GM21515 (cell line): ENCODE data around the gene RELN.

Source experiments
- ATAC-seq: cut with Tn5 transposase; IDR thresholded peaks from one replicate; pipeline ENCODE4 v1.9.1; 2021; ENCODE audit not compliant: unreplicated experiment

The RELN gene

DNA sequence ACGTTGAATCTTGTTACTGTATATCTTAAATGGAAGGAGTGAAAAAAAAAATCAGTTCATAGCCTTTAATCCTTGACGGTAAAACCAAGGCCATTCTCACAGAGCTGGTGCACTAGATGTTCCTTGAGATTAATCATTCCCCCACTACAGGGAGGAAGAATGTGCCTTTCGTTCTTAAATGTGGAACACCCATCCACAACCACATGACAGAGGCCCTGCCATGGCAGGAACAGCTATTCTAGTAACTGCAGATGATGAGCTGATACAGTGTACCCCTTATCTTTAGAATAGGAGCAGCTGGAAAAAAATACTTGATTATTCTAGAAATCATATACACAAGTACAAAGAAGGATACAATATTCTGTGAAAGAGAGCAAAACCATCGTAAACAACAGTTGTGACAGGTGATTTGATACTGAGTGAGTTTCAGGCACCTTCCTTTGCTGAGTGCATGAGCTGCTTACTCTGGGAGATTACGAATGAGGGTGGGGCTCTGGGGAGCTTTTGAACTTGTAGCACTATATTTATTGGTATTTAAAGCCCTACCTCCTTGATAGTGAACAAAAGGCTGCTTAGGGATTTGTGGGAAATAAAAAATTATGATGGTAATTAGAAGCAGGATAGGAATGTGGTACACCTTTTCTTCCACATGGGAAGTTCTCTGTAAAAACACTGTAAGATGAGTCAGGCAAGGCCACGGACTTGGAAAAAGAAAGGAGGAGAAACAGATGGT lies 299.1 kb downstream of the RELN start:
- ATAC-seq = no peak

DNA sequence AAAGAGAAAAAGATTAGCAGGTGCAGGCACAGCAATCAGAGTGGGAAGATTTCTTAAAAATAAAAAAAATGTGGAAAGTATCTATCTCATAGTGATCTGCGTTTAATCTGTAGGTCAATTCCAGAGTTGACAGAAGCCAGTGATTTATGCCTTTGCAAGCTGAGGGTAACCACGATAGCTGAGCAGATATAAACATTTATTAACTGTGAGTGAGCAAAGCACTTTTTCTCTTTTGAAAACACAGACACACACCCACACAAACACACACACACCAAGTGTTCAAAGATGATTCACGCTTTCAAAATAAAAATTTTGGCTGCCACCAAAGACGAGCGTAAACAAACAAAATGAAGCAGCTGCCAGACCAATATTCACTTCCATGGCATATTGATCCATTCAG lies 300.2 kb downstream of the RELN start:
- ATAC-seq = no peak

DNA sequence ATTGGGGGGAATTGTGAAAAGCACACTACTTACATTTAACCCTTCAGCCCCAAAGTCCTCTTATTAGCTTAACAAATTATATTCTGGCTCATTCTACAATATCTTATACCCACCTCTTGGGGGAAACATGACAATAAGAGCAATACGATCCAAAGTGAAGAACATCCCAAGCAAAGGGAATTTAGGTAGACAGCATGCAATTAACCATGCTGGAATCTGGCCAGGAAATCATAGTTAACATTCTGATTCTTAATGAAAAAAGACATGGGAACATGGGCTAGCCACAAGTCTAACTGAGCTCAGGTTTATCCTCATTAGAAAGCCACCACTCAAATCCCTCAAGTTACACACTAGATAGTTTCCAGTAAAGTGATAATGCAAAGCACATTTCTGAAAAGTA lies 301.5 kb downstream of the RELN start:
- ATAC-seq = no peak

DNA sequence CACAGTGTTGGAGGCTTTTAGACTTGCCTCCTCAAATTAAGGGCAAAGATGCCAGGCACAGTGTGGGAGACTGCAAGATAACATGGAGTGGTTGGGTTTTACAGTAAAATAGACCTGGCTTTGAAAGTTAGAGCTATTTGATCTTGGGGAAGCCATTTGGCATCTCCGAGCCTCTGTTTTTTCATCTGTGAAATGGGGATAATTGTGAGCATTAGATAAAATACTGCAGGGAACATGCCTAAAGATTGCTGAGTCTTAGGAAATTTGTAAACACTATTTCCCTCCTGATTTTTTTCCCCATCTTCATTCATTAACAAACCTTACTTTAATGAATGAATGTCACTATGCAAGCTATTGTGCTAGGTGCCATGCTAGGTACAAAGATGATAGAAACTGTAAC lies 302.2 kb downstream of the RELN start:
- ATAC-seq = no peak

DNA sequence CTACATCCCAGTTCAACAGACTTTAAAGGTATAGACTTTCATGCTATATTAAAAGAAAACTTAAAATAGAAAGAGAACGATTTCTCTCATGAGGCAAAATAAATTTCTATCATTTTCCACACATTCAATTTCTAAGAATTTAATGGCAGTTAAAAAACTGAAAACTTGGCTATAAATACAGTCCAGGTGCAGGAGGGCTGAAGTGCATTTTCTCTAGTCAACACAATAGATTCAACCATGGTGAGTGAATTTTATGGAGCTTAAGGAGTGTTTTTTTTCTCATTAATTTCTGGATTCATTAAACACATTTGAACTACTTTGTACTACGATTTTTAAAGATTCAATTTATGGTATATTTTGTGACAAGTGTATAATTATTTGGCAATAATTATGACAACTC lies 302.7 kb downstream of the RELN start:
- no peak for ATAC-seq

DNA sequence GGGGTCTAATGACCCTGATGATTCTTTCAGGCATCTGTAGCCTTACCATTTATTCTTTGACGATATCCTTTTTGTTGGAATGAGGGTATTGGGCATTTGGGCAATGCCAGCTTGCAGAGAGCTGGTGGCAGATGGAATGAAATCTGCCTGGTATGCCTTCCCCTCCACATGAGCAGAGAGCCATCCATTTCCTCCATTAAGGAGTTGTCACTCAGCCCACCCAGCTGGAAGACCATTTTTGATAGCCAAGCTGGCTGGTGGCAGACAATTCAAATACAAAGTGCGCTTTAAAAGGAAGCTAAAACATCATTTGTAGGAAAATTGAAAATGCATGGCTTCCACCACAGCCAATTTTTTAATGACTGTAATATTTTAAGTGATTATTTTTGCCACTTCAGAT lies 303.4 kb downstream of the RELN start:
- ATAC-seq = no peak

DNA sequence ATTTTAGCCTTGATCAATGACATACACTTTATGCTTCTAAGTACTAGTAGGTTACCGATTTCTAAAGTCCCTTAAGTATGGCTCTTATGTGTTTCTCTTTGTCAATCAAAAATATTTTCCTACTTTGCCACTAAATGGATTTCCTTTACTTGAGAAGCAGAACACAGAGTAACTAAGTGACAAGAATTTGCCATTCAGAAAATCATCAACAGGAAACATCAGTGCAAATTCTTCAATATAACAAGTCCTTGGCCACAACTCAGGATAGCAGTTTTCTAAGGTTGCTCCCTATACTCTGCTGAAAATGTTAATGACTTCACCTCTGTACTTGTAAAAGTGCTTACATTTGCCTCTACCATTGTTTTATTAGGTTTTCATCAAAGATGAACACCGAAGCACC lies 303.8 kb downstream of the RELN start:
- ATAC-seq = no peak

DNA sequence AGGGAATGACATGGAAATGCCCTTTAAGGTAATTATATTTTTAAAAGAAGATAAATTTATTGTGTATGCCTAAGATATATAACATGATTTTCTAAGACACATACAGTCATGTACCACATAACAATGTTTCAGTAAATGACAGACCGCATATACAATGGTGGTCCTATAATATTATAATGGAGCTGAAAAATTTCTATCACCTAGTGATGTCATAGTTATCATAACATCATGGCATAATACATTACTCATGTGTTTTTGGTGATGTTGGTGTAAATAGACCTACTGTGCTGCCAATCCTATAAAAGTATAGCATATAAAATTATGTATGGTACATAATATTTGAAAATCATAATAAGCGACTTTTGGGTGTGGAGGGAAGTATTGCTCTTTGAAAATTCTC lies 306.1 kb downstream of the RELN start:
- ATAC-seq = no peak

DNA sequence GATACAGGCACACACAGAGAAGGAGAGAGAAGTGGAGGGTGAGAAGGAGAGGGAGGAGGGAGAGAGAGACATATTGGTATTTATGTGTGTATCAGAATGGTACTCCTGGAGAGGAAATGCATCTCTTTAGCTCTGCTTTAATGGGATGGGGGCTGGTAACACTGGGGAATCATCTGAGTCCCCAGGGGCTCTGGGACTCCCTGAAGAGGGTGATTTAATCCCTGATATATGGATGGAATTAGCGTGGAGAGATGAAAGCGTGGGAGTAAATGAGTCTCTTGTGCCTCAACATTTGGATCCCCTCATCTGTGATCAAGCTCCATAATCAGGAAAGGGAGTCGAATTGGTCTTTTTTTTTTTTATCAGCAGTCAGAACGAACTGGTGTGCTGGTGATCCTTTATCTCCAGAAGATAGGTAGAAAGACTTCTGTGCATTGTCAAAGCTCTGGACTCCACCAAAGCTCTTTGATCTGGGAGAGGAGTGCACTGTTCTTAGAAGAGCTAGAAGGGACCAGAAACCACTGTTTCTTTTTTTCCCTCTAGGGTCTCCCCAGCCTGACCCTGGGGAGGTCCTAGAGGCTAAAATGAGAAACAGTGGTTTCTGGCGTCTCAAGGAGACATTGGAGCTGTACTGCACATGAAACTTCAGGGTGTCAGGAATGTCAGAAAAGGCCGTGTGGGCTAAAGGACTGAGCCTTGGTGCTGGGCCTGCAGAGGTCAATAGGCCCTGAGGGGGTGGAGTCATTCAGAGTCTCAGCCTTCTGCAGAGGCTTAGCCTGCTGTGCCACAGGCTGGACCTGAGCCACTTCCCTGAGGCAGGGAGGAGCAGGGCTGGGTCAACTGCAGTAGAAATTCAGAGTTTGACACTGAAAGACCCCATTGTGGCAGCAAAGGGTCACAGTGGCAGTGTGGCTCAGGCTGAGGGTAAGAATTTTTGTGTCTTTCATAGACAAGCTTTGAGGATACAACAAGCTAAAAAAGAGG lies 309.0 kb downstream of the RELN start:
- ATAC-seq = no peak

DNA sequence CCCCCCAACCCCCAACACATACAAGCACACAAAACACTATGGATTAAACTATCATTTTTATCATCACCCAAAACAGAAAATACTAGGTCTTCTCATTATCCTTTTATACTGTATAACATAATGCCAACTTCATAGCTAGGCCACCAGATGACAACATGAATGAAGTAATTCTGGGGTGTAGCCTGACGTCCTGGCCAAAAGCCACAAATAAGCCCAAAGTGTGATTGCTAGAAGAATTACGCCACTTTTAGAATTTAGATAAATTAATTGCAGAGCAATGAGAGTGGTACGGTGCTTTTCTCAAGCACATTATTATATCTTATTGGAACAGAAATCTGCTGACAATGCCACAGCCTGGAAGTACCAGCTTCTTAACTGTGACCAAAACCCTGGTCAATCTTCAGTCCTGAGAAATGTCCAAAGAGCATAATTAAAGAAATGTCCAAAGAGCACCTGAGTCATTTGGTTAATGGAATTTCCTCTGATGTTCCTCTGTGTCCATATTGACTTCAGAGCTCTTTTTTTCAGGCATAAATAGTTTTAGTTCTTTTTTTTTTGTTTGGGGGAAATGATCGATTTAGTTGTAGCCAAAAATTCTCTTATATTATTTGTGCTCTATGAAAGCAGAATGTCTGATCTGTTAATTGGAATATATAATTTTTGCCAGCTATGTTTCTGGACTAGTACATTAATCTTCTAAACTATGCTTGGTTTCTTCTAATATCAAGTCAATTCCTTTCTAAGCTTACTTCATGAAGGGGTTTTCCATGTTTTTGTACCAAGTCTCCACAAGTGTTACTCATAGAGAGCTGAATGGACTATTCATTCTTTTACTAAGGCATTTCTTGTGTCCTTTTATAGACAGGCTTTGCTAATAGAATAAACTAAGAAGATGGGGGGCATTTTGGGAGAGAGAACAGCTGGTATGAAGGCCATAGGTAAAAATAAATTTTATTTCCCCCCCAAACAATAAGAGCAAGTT lies 310.0 kb downstream of the RELN start:
- no peak for ATAC-seq

DNA sequence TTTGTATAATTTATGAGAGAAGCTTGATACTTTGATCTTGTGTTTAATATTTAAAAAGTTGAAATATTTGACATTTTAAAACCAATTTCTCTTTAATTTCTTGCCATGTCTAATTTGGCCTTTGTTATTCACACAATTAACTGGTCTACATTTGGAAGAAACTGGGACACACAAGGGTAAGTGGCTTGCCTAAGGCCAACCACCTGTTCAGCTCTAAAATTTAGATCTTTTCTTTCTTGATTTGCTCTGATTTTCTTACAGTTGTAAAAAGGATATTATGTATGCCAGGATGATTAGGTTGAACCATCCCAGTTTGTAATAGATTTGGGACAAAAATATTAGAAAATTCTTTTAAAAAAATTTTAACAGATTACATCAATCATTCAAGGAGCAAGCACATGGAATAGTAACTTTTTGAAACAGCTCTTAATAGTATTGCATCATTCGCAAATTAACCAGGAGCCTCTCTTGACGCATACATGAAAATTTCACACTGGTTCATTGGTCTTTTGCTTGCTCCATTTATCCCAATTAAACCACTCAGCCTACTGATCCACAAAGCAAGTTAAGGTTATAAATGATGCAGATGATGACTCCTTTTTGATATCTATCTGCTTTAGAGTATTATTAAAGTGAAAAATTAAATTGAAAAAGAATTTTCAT lies 321.0 kb downstream of the RELN start:
- no peak for ATAC-seq

DNA sequence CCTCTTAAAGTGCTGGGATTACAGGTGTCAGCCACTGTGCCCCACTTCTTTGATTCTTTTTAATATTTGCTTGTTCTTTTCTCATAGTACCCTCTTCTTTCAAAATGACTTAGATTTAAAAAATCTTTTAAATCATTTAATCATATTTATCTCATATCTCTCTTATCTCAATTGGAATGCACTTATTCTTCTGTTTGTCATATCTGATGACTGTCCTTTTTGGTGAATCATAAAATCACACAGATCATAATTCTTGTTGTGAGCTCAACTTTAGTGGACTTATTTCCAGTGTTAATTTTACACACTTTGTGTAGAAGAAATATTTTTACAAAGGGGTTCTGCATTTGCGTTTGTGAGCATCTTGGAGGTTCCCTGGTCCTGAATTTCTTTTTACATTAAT lies 323.1 kb downstream of the RELN start:
- no peak for ATAC-seq

DNA sequence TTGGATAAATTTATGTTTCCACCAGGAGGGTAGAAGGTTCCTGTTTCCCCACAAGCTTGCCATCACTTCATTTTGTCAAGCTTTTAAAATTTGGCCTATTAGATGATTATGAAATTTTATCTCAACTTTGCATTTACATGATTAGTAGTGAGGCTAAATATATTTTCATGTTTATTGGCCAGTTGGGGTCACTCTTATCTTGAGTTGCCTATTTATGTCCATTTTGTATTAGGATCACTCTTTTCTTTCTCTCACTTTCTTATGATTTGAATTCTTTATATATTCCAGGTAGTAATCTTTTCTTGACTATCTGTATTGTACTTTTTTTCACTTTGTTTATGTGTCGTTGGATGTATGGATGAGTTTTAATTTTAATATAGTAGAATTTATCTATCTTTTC lies 324.9 kb downstream of the RELN start:
- no peak for ATAC-seq

DNA sequence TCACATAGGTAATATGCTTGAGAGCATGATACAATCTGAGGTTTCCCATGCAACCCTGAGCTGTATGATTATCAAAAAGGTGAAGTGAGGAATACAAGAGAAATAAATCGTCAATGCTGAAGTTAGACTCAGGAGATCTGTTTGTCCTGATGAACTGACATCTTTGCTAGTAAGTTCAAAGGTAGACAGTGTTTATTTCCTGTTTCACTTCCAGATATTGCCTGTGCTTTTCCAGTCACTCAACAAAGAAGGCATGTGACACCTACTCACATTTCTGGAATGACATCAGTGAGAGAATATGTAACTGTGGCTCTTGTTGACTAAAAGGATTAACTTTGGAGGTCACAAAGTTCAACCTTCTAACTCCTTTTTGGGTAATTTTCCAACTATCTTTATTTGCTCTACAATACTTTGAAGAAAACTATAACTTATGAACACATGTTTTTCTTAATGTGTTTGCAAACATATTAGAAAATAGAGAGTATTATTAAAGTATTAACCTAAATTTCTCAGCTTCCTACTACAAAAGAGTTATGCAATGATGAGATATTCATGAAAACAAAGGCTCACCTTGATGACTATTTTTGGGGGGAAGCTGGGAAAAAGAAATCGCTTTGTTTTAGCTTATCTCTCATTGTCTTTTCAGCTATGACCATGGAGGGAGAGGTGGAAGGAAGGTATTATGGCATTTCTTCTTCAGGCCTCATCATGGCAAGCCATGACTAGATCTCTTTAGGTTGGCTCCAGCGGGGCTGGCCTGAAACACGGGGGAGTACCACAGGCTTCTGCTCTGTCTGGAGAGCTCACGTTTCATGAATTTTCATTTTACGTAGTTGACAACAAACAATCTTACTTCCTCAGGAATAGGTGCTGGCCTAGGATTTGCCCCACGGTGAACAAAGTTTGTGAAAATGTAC lies 328.7 kb downstream of the RELN start:
- no peak for ATAC-seq

DNA sequence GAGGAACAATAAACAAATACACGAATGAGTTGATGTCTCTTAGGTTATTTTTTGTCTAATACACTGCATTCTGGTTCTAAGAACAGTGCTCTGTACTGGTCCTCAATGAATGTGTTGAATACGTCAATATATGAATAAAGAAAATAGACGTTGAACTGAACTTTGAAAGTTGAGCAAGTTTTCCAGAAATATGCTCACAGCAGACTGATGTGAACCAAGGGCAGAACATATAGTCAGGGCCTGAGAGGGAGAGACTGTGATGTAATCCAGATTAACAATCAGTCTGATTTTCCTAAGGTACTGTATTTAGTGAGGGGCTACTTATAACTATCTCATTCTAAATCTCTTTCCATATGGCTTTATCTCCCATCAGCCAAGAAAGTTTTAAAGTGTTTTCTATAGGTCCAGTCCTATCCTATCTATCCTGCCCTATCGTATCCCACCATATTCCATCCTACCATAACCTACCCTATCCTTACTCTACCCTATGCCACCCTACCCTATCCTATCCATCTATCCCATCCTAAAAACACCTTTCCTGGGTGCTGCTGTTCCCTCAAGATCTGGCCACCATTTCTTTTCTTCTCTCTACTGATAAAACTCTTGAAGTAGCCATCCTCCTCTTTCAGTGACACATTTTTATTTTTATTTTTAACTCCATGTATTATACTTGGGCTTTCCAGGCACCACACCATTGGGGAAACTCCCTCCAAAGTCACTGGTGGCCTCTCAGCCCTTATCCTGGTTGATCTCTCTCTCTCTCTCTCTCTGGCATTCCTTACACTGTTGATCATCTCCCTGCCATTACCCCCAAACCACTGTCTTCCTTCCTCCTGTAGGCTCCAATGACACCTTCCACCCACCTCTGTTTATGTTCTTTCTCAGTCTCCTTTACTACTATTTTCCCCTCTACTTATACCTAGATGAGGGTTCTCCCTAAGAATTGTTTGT lies 331.1 kb downstream of the RELN start:
- no peak for ATAC-seq

DNA sequence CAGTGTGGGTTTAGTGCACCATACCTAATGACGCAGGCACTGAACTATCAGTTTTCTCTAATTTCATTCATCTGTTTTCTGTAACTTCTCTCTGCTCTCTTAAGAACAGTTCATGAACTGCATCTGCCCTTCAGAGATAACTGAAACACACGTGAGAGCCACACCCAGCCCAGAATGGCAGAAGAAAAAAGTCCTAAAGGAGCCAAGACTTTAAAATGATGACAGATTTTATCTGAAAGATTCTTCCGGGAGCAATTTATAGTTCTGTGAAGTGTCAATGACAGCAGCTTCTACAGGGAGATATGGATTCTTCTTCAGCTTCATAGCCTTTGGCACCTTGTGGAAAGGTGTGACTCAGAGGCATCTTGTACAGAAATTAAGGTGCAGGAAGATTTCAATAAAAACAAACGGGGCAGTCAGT lies 332.0 kb downstream of the RELN start:
- ATAC-seq = no peak

DNA sequence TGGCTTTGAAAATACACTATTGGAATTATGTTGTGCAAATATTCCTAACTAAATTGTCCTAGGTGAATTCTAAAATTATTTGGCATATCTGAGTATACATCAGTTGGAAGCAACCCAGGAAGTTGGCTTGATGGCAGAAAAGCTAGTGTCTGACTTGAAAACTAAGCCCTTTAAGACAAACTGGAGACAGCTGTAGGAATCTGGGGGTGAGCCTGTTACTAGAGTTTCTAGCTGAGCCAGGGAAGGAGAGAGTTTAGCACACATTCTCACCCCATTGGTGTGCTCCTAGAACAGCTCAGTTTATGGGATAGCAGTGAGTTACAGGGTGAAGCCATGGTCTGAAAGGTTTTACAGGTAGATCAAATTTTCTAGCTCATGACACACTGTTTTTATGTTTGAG lies 333.2 kb downstream of the RELN start:
- no peak for ATAC-seq

DNA sequence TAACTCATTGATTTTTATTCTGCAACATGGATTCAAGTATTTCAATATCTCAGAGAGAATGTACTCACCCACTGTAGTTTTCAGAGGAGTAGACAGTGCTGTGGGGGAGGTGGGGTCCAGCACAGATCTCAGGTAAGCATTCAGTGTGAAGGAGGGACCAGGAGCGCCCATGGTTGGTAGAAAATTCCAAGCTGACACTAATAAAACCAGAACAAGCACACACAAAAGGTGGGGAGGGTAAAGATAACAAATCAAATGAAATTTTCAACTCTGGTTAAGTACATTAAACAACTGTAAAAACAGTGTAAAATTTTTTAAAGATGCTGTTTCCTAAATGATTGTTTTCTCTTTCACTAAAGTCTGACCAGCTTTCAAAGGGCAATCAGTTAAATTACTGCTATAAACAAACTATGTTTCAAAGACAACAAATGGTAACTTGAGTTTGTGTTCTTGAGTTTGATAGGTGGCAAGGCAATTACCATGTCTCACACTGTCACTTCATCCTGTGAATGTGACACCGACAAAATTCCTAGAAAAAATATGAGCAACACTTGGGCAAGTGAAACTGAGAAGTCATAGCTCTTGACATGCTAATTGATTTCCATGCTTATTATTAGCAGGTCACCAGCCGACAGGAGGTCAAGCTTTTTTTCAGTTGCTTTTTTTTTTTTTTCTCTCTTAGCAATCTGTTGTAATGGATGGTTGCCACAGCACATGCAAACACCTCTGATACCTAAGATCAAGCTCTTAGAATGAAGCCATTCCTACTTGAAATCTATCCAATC lies 337.7 kb downstream of the RELN start:
- no peak for ATAC-seq
